ENCODE results near the gene RALGAPA2. TPM values are rescaled to one million over a fixed set of nuclear protein-coding genes. Genes with fewer than 3 reads are reported as not detected.

RALGAPA2 gene
- total RNA-seq, 1 donor from 2014 or later, result 73.8 TPM

DNA sequence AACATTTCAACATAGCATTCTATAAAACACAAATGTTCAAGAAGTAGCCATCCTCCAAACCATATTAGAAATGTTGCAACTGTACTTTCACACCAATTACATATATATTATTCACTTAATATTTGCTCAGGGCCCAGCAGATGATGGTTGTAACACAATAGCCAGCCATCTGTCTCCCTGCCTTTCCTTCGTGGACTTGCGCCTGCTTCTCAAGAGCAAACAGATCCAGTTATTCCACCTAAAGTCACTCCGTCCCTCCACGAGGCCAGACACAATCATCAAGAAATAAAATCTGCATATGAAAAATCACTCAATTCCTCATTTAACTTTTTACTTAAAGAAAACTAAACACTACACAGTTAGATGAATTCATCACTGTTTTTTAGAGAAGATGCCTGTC lies 160.4 kb downstream of the RALGAPA2 start:
- no peak for TF ChIP-seq CTCF (IDR thresholded peaks at IDR 0.05)
- no peak overlapping the region for H3K4me3 ChIP-seq
- H3K27ac ChIP-seq, result no peak overlapping the region
- H3K4me1 ChIP-seq, result no peaks in the 10 kb centered on the region
- ATAC-seq (no peak), DNase-seq (no peak)
- H3K27me3 ChIP-seq (ENCODE audit: low read depth), result no peaks in the 10 kb centered on the region
- H3K36me3 ChIP-seq, result peaks cover 11% of the 10 kb centered on the region
- no peaks in the 10 kb centered on the region for H3K9me3 ChIP-seq
- intact Hi-C loops (cut with DNase I), result no loop called here

DNA sequence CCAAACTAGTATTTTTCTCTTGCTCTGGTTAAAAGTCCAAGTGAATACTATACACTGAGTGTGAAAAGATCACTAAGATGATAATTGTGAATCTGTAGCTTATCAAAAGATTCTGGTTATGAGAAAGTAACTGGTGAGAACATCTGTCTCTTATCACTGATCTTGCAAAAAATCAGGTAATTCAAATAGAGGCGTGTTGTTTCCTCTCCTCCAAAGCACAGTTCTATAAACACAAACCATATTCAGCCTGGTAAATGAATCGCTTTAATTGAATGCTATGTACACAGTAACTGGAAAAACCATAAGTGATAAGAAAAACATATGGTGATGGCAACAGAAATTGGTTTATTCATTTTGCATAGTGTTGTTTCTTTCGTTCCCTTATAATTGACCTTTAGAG lies 161.0 kb downstream of the RALGAPA2 start:
- ATAC-seq, result no peak
- TF ChIP-seq CTCF (IDR thresholded peaks at IDR 0.05), result no peak
- H3K4me1 ChIP-seq, result no peaks in the 10 kb centered on the region

GRCh38 chr20:20549704-20550103 lies 162.7 kb downstream of the RALGAPA2 start:
- DNase-seq (no peak), ATAC-seq (peak in 1 of 2 donors; percentile 48)
- Histone ChIP-seq H3K36me3 (peaks cover 27% of the 10 kb centered on the region), H3K27me3 (ENCODE audit: low read depth) (no peaks in the 10 kb centered on the region), H3K27ac (no peak overlapping the region), H3K4me3 (no peak overlapping the region), H3K4me1 (no peaks in the 10 kb centered on the region), H3K9me3 (no peaks in the 10 kb centered on the region)
- no peak for TF ChIP-seq CTCF (IDR thresholded peaks at IDR 0.05)
- intact Hi-C loops (cut with DNase I), result no loop called here

More for the DNA sequence above, 161.0 kb downstream of the RALGAPA2 start:
- Histone ChIP-seq H3K9me3 (no peaks in the 10 kb centered on the region), H3K27ac (no peak overlapping the region), H3K4me3 (no peak overlapping the region), H3K36me3 (peaks cover 16% of the 10 kb centered on the region), H3K27me3 (ENCODE audit: low read depth) (no peaks in the 10 kb centered on the region)
- intact Hi-C loops (cut with DNase I), result no loop called here
- no peak for DNase-seq

DNA sequence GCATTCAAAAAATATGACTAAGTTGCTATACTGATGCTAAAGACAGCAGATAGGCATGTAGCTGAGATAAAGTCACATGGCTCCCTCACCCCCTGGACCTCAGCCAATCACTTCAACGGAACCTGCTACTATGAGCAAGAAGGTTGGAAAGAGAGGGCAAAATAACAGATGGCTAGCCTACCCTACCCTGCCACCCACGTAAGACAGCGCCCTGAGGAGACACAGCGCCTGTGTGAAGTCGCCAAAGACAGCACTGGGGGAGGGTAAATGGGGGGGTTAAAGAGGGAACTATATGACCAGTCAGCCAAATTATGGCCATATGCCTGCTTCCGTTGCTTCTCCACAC lies 163.2 kb downstream of the RALGAPA2 start:
- no peaks in the 10 kb centered on the region for H3K9me3 ChIP-seq
- no peaks in the 10 kb centered on the region for H3K27me3 ChIP-seq (ENCODE audit: low read depth)
- ATAC-seq (no peak), DNase-seq (no peak)
- H3K27ac ChIP-seq, result no peak overlapping the region
- intact Hi-C loops (cut with DNase I), result no loop called here
- TF ChIP-seq CTCF (IDR thresholded peaks at IDR 0.05), result no peak
- peaks cover 31% of the 10 kb centered on the region for H3K36me3 ChIP-seq
- no peaks in the 10 kb centered on the region for H3K4me1 ChIP-seq
- H3K4me3 ChIP-seq, result no peak overlapping the region

GRCh38 chr20:20548527-20549266 lies 163.7 kb downstream of the RALGAPA2 start:
- DNase-seq (no peak), ATAC-seq (peak; percentile 25 to 29)
- Histone ChIP-seq H3K9me3 (no peaks in the 10 kb centered on the region), H3K4me1 (no peaks in the 10 kb centered on the region), H3K27ac (no peak overlapping the region), H3K36me3 (peaks cover 35% of the 10 kb centered on the region), H3K27me3 (ENCODE audit: low read depth) (no peaks in the 10 kb centered on the region), H3K4me3 (no peak overlapping the region)
- intact Hi-C loops (cut with DNase I), result no loop called here
- TF ChIP-seq CTCF (IDR thresholded peaks at IDR 0.05), result no peak
